ENCODE results near the gene PIK3R4.

The PIK3R4 gene

GRCh38 chr3:130758624-130759369 lies 12.2 kb upstream of the PIK3R4 start:
- peaks cover 26% of the 10 kb centered on the region for H3K4me1 ChIP-seq (ENCODE audit: insufficient read depth, low read length, poor library complexity, severe bottlenecking)
- TF ChIP-seq EZH2phosphoT487 (IDR thresholded peaks at IDR 0.05; ENCODE audit: borderline replicate concordance) (no peak), CTCF (conservative IDR thresholded peaks at IDR 0.05; ENCODE audit: low read length) (no peak)

GRCh38 chr3:130757611-130758150 lies 11.1 kb upstream of the PIK3R4 start:
- no peaks in the 10 kb centered on the region for H3K9me3 ChIP-seq (ENCODE audit: insufficient read depth, low read depth, low read length)
- no peaks in the 10 kb centered on the region for H4K20me1 ChIP-seq (ENCODE audit: insufficient read depth, low read length, poor library complexity, severe bottlenecking)
- no peaks in the 10 kb centered on the region for H3K36me3 ChIP-seq (ENCODE audit: insufficient read depth, low read length)
- H3K4me2 ChIP-seq (ENCODE audit: low read depth, low read length, poor library complexity, severe bottlenecking) = no peak overlapping the region
- TF ChIP-seq CTCF (conservative IDR thresholded peaks at IDR 0.05; ENCODE audit: low read length) = no peak
- H2AFZ ChIP-seq (ENCODE audit: low read length) = no peak overlapping the region
- no peaks in the 10 kb centered on the region for H3K79me2 ChIP-seq (ENCODE audit: insufficient read depth, low read length)
- H3K4me1 ChIP-seq (ENCODE audit: insufficient read depth, low read length, poor library complexity, severe bottlenecking) = peaks cover 26% of the 10 kb centered on the region
- no peak overlapping the region for H3K9ac ChIP-seq (ENCODE audit: low read depth, low read length, poor library complexity, severe bottlenecking)
- no peaks in the 10 kb centered on the region for H3K9me2 ChIP-seq (replicated peaks; ENCODE audit: low read depth, low read length)
- no peak overlapping the region for H3K4me3 ChIP-seq (ENCODE audit: low read length, poor library complexity, severe bottlenecking)
- no peaks in the 10 kb centered on the region for H3K27me3 ChIP-seq (ENCODE audit: insufficient read depth, low read length, poor library complexity, severe bottlenecking)
- H3F3A ChIP-seq (ENCODE audit: low read depth) = no peaks in the 10 kb centered on the region

More at GRCh38 chr3:130758624-130759369, 12.2 kb upstream of the PIK3R4 start:
- Histone ChIP-seq H3K9me3 (ENCODE audit: insufficient read depth, low read depth, low read length) (no peaks in the 10 kb centered on the region), H3K79me2 (ENCODE audit: insufficient read depth, low read length) (no peaks in the 10 kb centered on the region), H4K20me1 (ENCODE audit: insufficient read depth, low read length, poor library complexity, severe bottlenecking) (no peaks in the 10 kb centered on the region), H3K9me2 (replicated peaks; ENCODE audit: low read depth, low read length) (no peaks in the 10 kb centered on the region), H3K27me3 (ENCODE audit: insufficient read depth, low read length, poor library complexity, severe bottlenecking) (no peaks in the 10 kb centered on the region), H3K36me3 (ENCODE audit: insufficient read depth, low read length) (no peaks in the 10 kb centered on the region), H3K4me2 (ENCODE audit: low read depth, low read length, poor library complexity, severe bottlenecking) (no peak overlapping the region), H3K4me3 (ENCODE audit: low read length, poor library complexity, severe bottlenecking) (no peak overlapping the region), H2AFZ (ENCODE audit: low read length) (no peak overlapping the region), H3K9ac (ENCODE audit: low read depth, low read length, poor library complexity, severe bottlenecking) (no peak overlapping the region), H3F3A (ENCODE audit: low read depth) (no peaks in the 10 kb centered on the region)

- Histone ChIP-seq H3F3A (ENCODE audit: low read depth) (no peaks in the 10 kb centered on the region), H3K79me2 (ENCODE audit: insufficient read depth, low read length) (no peaks in the 10 kb centered on the region), H3K9me3 (ENCODE audit: insufficient read depth, low read depth, low read length) (no peaks in the 10 kb centered on the region), H2AFZ (ENCODE audit: low read length) (no peak overlapping the region), H3K9ac (ENCODE audit: low read depth, low read length, poor library complexity, severe bottlenecking) (no peak overlapping the region), H3K36me3 (ENCODE audit: insufficient read depth, low read length) (no peaks in the 10 kb centered on the region), H4K20me1 (ENCODE audit: insufficient read depth, low read length, poor library complexity, severe bottlenecking) (no peaks in the 10 kb centered on the region), H3K4me2 (ENCODE audit: low read depth, low read length, poor library complexity, severe bottlenecking) (no peak overlapping the region), H3K4me1 (ENCODE audit: insufficient read depth, low read length, poor library complexity, severe bottlenecking) (peaks cover 12% of the 10 kb centered on the region), H3K9me2 (replicated peaks; ENCODE audit: low read depth, low read length) (no peaks in the 10 kb centered on the region), H3K27me3 (ENCODE audit: insufficient read depth, low read length, poor library complexity, severe bottlenecking) (no peaks in the 10 kb centered on the region), H3K4me3 (ENCODE audit: low read length, poor library complexity, severe bottlenecking) (no peak overlapping the region)
- no peak for TF ChIP-seq EZH2phosphoT487 (IDR thresholded peaks at IDR 0.05; ENCODE audit: borderline replicate concordance)
- no peak for TF ChIP-seq CTCF (conservative IDR thresholded peaks at IDR 0.05; ENCODE audit: low read length)
Observed at GRCh38 chr3:130755666-130756065, 9.0 kb upstream of the PIK3R4 start.
